HCT116 (cell line): ENCODE measurements around the gene LMCD1. TPM values are rescaled to one million over a fixed set of nuclear protein-coding genes. Genes with fewer than 3 reads are reported as not detected.

ENCODE experiments used
- ATAC-seq: fragments of 200-7000 bp; cut with Tn5 transposase; 2 replicates; pipeline ENCODE4 v1.9.1; 2020; ENCODE audit warnings: mild to moderate bottlenecking, moderate library complexity
- BruUV-seq: library from RNA; stranded (reverse); fragments of 400-500 nt; replicated peaks from 2 replicates; lab custom pipeline; 2021; lab: Mats Ljungman, UMichigan
- CTCF ChIA-PET: fragments of 300-600 bp; sonication (Branson Sonifier 250); formaldehyde crosslinking; loops from one replicate; lab custom pipeline; 2021; ENCODE audit warnings: antibody characterized with exemption; lab: Charles Lee
- POLR2A ChIA-PET: fragments of 300-600, 350-600 bp; sonication (Branson Sonifier 250); formaldehyde crosslinking; loops from one replicate; lab custom pipeline; 2021; ENCODE audit warnings: antibody characterized with exemption; lab: Charles Lee
- RAD21 ChIA-PET, 2 experiments: fragments of 300-600 bp; sonication (Branson Sonifier 250); formaldehyde crosslinking; loops; one replicate each; lab custom pipeline; 2023; ENCODE audit warnings: low total read pairs in 2 of 2; ENCODE audit not compliant: uncharacterized antibody in 2 of 2, unreplicated experiment in 2 of 2, low non-redundant PET in 1 of 2; lab: Charles Lee
- DNase-seq: peaks from one replicate; pipeline ENCODE4 v3.0.0-alpha.2; 2010; ENCODE audit warnings: low read depth, low spot score
- H2AFZ ChIP-seq: fragments of 200-600 bp; shearing (Covaris generic), sonication (generic); 2 replicates; pipeline ENCODE4 v1.6.1; 2017; ENCODE audit warnings: low read depth, mixed run types, mixed read lengths, antibody characterized with exemption, low read length; ENCODE audit not compliant: poor library complexity, severe bottlenecking
- H3K27ac ChIP-seq: 2 replicates; pipeline ENCODE4 v1.5.1; 2012; ENCODE audit warnings: low read depth, low read length
- H3K27me3 ChIP-seq: fragments of 200-600 bp; sonication (generic); 2 replicates; pipeline ENCODE4 v1.6.1; 2016; ENCODE audit warnings: mixed run types, low read length, mixed read lengths; ENCODE audit not compliant: insufficient read depth
- H3K36me3 ChIP-seq, 2 experiments: fragments of 200-500 bp in 1 of 2; fragments of 200-600 bp in 1 of 2; sonication (Bioruptor generic) in 1 of 2; sonication (generic) in 1 of 2; 2 replicates each; pipeline versions ENCODE4 v1.5.1 to v1.6.1; 2014 to 2016; ENCODE audit warnings: low read length in 2 of 2, inconsistent platforms in 1 of 2, mixed read lengths in 1 of 2, mixed run types in 1 of 2; ENCODE audit not compliant: insufficient read depth in 2 of 2, control insufficient read depth in 1 of 2
- H3K4me1 ChIP-seq, 2 experiments: fragments of 200-600 bp in 1 of 2; sonication (generic) in 1 of 2; 2 replicates each; pipeline versions ENCODE4 v1.5.1 to v1.6.1; 2012 to 2017; ENCODE audit warnings: low read length in 2 of 2, inconsistent platforms in 1 of 2, mild to moderate bottlenecking in 1 of 2, mixed read lengths in 1 of 2, mixed run types in 1 of 2, moderate library complexity in 1 of 2; ENCODE audit not compliant: insufficient read depth in 2 of 2, control insufficient read depth in 1 of 2
- H3K4me2 ChIP-seq: fragments of 200-600 bp; sonication (generic); 2 replicates; pipeline ENCODE4 v1.6.1; 2017; ENCODE audit warnings: mixed run types, low read length, mixed read lengths
- H3K4me3 ChIP-seq, 2 experiments: fragments of 200-600 bp in 1 of 2; sonication (generic) in 1 of 2; replicated peaks in 1 of 2; 2 replicates each; pipeline ENCODE4 v1.5.1; 2011 to 2016; ENCODE audit warnings: low read length in 2 of 2, control low read depth in 1 of 2, low read depth in 1 of 2, mild to moderate bottlenecking in 1 of 2, mixed read lengths in 1 of 2, mixed run types in 1 of 2
- H3K79me2 ChIP-seq: fragments of 200-600 bp; sonication (generic); 2 replicates; pipeline ENCODE4 v1.6.1; 2017; ENCODE audit warnings: mild to moderate bottlenecking, mixed run types, low read length, moderate library complexity, mixed read lengths; ENCODE audit not compliant: insufficient read depth
- H3K9ac ChIP-seq: fragments of 200-600 bp; sonication (generic); 2 replicates; pipeline ENCODE4 v1.6.1; 2016; ENCODE audit warnings: low read length, mixed read lengths
- H3K9me2 ChIP-seq: fragments of 200-600 bp; sonication (generic), shearing (Covaris generic); 2 replicates; pipeline ENCODE4 v1.6.1; 2017; ENCODE audit warnings: mixed run types, mild to moderate bottlenecking, moderate library complexity; ENCODE audit not compliant: insufficient read depth
- H3K9me3 ChIP-seq, 2 experiments: fragments of 200-500 bp in 1 of 2; fragments of 200-600 bp in 1 of 2; sonication (Bioruptor generic) in 1 of 2; sonication (generic) in 1 of 2; 2 replicates each; pipeline ENCODE4 v1.6.1; 2014 to 2017; ENCODE audit warnings: low read length in 2 of 2, mixed read lengths in 2 of 2, inconsistent platforms in 1 of 2, low read depth in 1 of 2, mild to moderate bottlenecking in 1 of 2, mixed run types in 1 of 2, moderate library complexity in 1 of 2; ENCODE audit not compliant: control insufficient read depth in 1 of 2, insufficient read depth in 1 of 2
- H4K20me1 ChIP-seq: fragments of 200-600 bp; sonication (generic), shearing (Covaris generic); 2 replicates; pipeline ENCODE4 v1.6.1; 2017; ENCODE audit warnings: mixed run types, mild to moderate bottlenecking, moderate library complexity; ENCODE audit not compliant: insufficient read depth
- CBX3 ChIP-seq: IDR thresholded peaks from 2 replicates; pipeline ENCODE4 v1.6.1; 2012; ENCODE audit warnings: low read depth
- CEBPB ChIP-seq: IDR thresholded peaks from 2 replicates; pipeline ENCODE4 v1.6.1; 2012; ENCODE audit warnings: low read depth
- EGR1 ChIP-seq: IDR thresholded peaks from 2 replicates; pipeline ENCODE4 v1.6.1; 2012; ENCODE audit warnings: low read depth
- EZH2 ChIP-seq: fragments of 200-600 bp; sonication (generic); IDR thresholded peaks from 2 replicates; pipeline ENCODE4 v1.6.1; 2017; ENCODE audit warnings: antibody characterized with exemption, mixed run types
- EZH2phosphoT487 ChIP-seq: fragments of 200-600 bp; IDR thresholded peaks from 2 replicates; pipeline ENCODE4 v1.6.1; 2018; ENCODE audit warnings: antibody characterized with exemption, borderline replicate concordance
- JUND ChIP-seq: IDR thresholded peaks from 2 replicates; pipeline ENCODE4 v1.6.1; 2012
- POLR2A ChIP-seq: IDR thresholded peaks from 2 replicates; pipeline ENCODE4 v1.7.0; 2011; ENCODE audit warnings: borderline replicate concordance; ENCODE audit not compliant: insufficient read depth, insufficient read length; ENCODE audit errors: extremely low read depth
- POLR2AphosphoS5 ChIP-seq: IDR thresholded peaks from 2 replicates; pipeline ENCODE4 v1.6.1; 2011; ENCODE audit warnings: mild to moderate bottlenecking, low read depth, low read length, moderate library complexity
- RAD21 ChIP-seq: IDR thresholded peaks from 2 replicates; pipeline ENCODE4 v1.6.1; 2012; ENCODE audit warnings: low read depth, mild to moderate bottlenecking
- SP1 ChIP-seq: IDR thresholded peaks from 2 replicates; pipeline ENCODE4 v1.6.1; 2012; ENCODE audit warnings: low read depth
- SRF ChIP-seq: IDR thresholded peaks from 2 replicates; pipeline ENCODE4 v1.6.1; 2012; ENCODE audit warnings: low read depth
- TCF7L2 ChIP-seq: IDR thresholded peaks from 2 replicates; pipeline ENCODE4 v1.7.0; 2011; ENCODE audit warnings: borderline replicate concordance, inconsistent platforms; ENCODE audit not compliant: insufficient read depth, insufficient read length; ENCODE audit errors: extremely low read depth
- intact Hi-C: fragments of 100-400 bp; cut with micrococcal nuclease; formaldehyde crosslinking; loops from 2 replicates; pipeline ENCODE4 v1.10.0; 2022
- total RNA-seq: library from RNA; stranded (reverse); gene quantifications from one replicate; pipeline ENCODE4 v1.2.1, GENCODE V29; 2021; ENCODE audit not compliant: unreplicated experiment
- TF ChIP-seq, protein P1 (sequence below): IDR thresholded peaks from 2 replicates; pipeline ENCODE4 v1.6.1; 2012
- TF ChIP-seq, protein P2 (sequence below): IDR thresholded peaks from 2 replicates; pipeline ENCODE4 v1.6.1; 2012

LMCD1 gene
- total RNA-seq, 1 experiment from 2014 or later = 4.6 TPM

DNA sequence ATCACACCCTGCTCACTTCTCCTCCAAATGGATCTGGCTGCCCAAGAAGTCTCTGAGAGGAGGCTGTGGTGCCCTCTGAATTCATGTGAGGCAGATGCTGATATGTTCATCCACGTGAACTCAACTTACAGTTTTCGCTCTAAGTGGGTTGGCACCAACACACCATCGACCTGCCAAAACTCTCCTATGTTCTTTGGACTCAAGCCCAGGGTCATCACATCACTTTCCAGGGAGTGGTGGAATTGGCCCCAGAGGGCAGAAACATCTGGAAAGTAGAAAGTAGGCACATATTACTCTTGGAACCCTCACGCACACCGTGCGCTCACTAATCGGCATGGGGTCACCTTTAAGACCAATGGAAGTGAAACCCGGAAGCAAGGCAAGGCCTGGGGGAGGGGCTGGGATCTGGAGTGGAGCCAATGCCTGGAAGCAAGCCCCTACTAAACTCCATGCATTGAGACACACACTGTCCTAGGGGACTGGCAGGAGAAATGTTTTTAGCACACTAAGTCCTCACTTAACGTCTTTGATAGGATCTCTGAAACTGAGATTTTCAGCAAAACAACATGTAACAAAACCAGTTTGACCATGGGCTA lies 101.6 kb downstream of the LMCD1 start:
- H3K4me1 ChIP-seq = no peaks in the 10 kb centered on the region
- H3K4me3 ChIP-seq = no peak overlapping the region
- intact Hi-C loops = no loop called here
- H3K27me3 ChIP-seq = no peaks in the 10 kb centered on the region; the same call in 1 of the 2 replicates
- ChIA-PET RAD21 (no interaction called here), POLR2A (no interaction called here), CTCF (no interaction called here)
- H3K27ac ChIP-seq = no peak overlapping the region
- H3K9ac ChIP-seq = no peak overlapping the region
- no peaks in the 10 kb centered on the region for H3K9me2 ChIP-seq
- DNase-seq = no peak
- no TSS peak for BruUV-seq
- no peaks in the 10 kb centered on the region for H3K79me2 ChIP-seq
- no peaks in the 10 kb centered on the region for H3K9me3 ChIP-seq
- TF ChIP-seq JUND (no peak), EZH2phosphoT487 (no peak), SRF (no peak), POLR2AphosphoS5 (no peak), CBX3 (no peak), EGR1 (no peak), TCF7L2 (no peak), CEBPB (no peak), EZH2 (no peak), RAD21 (no peak), SP1 (no peak)
- TF ChIP-seq, protein P1, sequence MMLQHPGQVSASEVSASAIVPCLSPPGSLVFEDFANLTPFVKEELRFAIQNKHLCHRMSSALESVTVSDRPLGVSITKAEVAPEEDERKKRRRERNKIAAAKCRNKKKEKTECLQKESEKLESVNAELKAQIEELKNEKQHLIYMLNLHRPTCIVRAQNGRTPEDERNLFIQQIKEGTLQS = no peak
- TF ChIP-seq, protein P2, sequence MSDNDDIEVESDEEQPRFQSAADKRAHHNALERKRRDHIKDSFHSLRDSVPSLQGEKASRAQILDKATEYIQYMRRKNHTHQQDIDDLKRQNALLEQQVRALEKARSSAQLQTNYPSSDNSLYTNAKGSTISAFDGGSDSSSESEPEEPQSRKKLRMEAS = no peak
- H4K20me1 ChIP-seq = no peaks in the 10 kb centered on the region
- ATAC-seq = no peak
- no peak overlapping the region for H3K4me2 ChIP-seq
- no peak overlapping the region for H2AFZ ChIP-seq
- no peaks in the 10 kb centered on the region for H3K36me3 ChIP-seq

DNA sequence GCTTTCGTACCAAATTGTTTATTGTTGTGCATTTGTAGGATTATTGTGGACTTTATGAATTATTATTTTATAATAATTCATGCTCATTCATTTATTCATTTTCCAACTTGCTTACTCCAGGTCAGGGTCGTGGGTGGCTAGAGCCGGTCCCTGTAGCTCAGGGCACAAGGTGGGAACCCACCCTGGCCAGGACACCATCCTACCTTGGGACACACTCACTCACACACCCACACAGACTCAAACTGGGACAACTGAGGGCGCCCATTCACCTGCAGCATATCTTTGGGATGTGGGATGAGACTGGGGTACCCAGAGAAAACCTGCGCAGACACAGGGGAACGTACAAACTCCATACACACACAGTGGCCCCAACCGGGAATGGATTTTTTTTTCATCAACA lies 102.4 kb downstream of the LMCD1 start:
- CTCF ChIA-PET = no interaction called here
- Histone ChIP-seq H3K79me2 (no peaks in the 10 kb centered on the region), H3K9ac (no peak overlapping the region), H3K36me3 (no peaks in the 10 kb centered on the region), H3K4me2 (no peak overlapping the region), H3K27me3 (no peaks in the 10 kb centered on the region; the same call in 1 of the 2 replicates), H3K9me3 (no peaks in the 10 kb centered on the region), H4K20me1 (no peaks in the 10 kb centered on the region), H2AFZ (no peak overlapping the region), H3K4me1 (no peaks in the 10 kb centered on the region), H3K27ac (no peak overlapping the region), H3K9me2 (no peaks in the 10 kb centered on the region), H3K4me3 (no peak overlapping the region)
- TF ChIP-seq POLR2A = no peak
- ATAC-seq (no peak), DNase-seq (no peak)
- intact Hi-C loops = no loop called here
- POLR2A ChIA-PET = no interaction called here
- BruUV-seq = no TSS peak
- RAD21 ChIA-PET = no interaction called here
